Measurements from ENCODE around the gene MDP1.

- TF ChIP-seq REST (IDR thresholded peaks at IDR 0.05; ENCODE audit: insufficient read depth in 1 of 2, low read depth in 2 of 2, low read length in 2 of 2), result no peak
- no peak for TF ChIP-seq POLR2AphosphoS5 (IDR thresholded peaks at IDR 0.05; ENCODE audit: low read depth, low read length)
- TF ChIP-seq TAF1 (IDR thresholded peaks at IDR 0.05; ENCODE audit: borderline replicate concordance, insufficient read depth, low read length), result no peak
Observed at GRCh38 chr14:24185026-24185425, 30.8 kb downstream of the MDP1 start.
